HCT116 (cell line): ENCODE measurements around the gene CDK19. TPM values are rescaled to one million over a fixed set of nuclear protein-coding genes. Genes with fewer than 3 reads are reported as not detected.

Experiments
- ATAC-seq: fragments of 200-7000 bp; cut with Tn5 transposase; 2 replicates; pipeline ENCODE4 v1.9.1; 2020; ENCODE audit warnings: mild to moderate bottlenecking, moderate library complexity
- BruUV-seq: library from RNA; stranded (reverse); fragments of 400-500 nt; replicated peaks from 2 replicates; lab custom pipeline; 2021; lab: Mats Ljungman, UMichigan
- CTCF ChIA-PET: fragments of 300-600 bp; sonication (Branson Sonifier 250); formaldehyde crosslinking; loops from one replicate; lab custom pipeline; 2021; ENCODE audit warnings: antibody characterized with exemption; lab: Charles Lee
- POLR2A ChIA-PET: fragments of 300-600, 350-600 bp; sonication (Branson Sonifier 250); formaldehyde crosslinking; loops from one replicate; lab custom pipeline; 2021; ENCODE audit warnings: antibody characterized with exemption; lab: Charles Lee
- RAD21 ChIA-PET, 2 experiments: fragments of 300-600 bp; sonication (Branson Sonifier 250); formaldehyde crosslinking; loops; one replicate each; lab custom pipeline; 2023; ENCODE audit warnings: low total read pairs in 2 of 2; ENCODE audit not compliant: uncharacterized antibody in 2 of 2, unreplicated experiment in 2 of 2, low non-redundant PET in 1 of 2; lab: Charles Lee
- DNase-seq: peaks from one replicate; pipeline ENCODE4 v3.0.0-alpha.2; 2010; ENCODE audit warnings: low read depth, low spot score
- H2AFZ ChIP-seq: fragments of 200-600 bp; shearing (Covaris generic), sonication (generic); 2 replicates; pipeline ENCODE4 v1.6.1; 2017; ENCODE audit warnings: low read depth, mixed run types, mixed read lengths, antibody characterized with exemption, low read length; ENCODE audit not compliant: poor library complexity, severe bottlenecking
- H3K27ac ChIP-seq: 2 replicates; pipeline ENCODE4 v1.5.1; 2012; ENCODE audit warnings: low read depth, low read length
- H3K27me3 ChIP-seq: fragments of 200-600 bp; sonication (generic); 2 replicates; pipeline ENCODE4 v1.6.1; 2016; ENCODE audit warnings: mixed run types, low read length, mixed read lengths; ENCODE audit not compliant: insufficient read depth
- H3K36me3 ChIP-seq, 2 experiments: fragments of 200-500 bp in 1 of 2; fragments of 200-600 bp in 1 of 2; sonication (Bioruptor generic) in 1 of 2; sonication (generic) in 1 of 2; 2 replicates each; pipeline versions ENCODE4 v1.5.1 to v1.6.1; 2014 to 2016; ENCODE audit warnings: low read length in 2 of 2, inconsistent platforms in 1 of 2, mixed read lengths in 1 of 2, mixed run types in 1 of 2; ENCODE audit not compliant: insufficient read depth in 2 of 2, control insufficient read depth in 1 of 2
- H3K4me1 ChIP-seq, 2 experiments: fragments of 200-600 bp in 1 of 2; sonication (generic) in 1 of 2; 2 replicates each; pipeline versions ENCODE4 v1.5.1 to v1.6.1; 2012 to 2017; ENCODE audit warnings: low read length in 2 of 2, inconsistent platforms in 1 of 2, mild to moderate bottlenecking in 1 of 2, mixed read lengths in 1 of 2, mixed run types in 1 of 2, moderate library complexity in 1 of 2; ENCODE audit not compliant: insufficient read depth in 2 of 2, control insufficient read depth in 1 of 2
- H3K4me2 ChIP-seq: fragments of 200-600 bp; sonication (generic); 2 replicates; pipeline ENCODE4 v1.6.1; 2017; ENCODE audit warnings: mixed run types, low read length, mixed read lengths
- H3K4me3 ChIP-seq, 2 experiments: fragments of 200-600 bp in 1 of 2; sonication (generic) in 1 of 2; replicated peaks in 1 of 2; 2 replicates each; pipeline ENCODE4 v1.5.1; 2011 to 2016; ENCODE audit warnings: low read length in 2 of 2, control low read depth in 1 of 2, low read depth in 1 of 2, mild to moderate bottlenecking in 1 of 2, mixed read lengths in 1 of 2, mixed run types in 1 of 2
- H3K79me2 ChIP-seq: fragments of 200-600 bp; sonication (generic); 2 replicates; pipeline ENCODE4 v1.6.1; 2017; ENCODE audit warnings: mild to moderate bottlenecking, mixed run types, low read length, moderate library complexity, mixed read lengths; ENCODE audit not compliant: insufficient read depth
- H3K9ac ChIP-seq: fragments of 200-600 bp; sonication (generic); 2 replicates; pipeline ENCODE4 v1.6.1; 2016; ENCODE audit warnings: low read length, mixed read lengths
- H3K9me2 ChIP-seq: fragments of 200-600 bp; sonication (generic), shearing (Covaris generic); 2 replicates; pipeline ENCODE4 v1.6.1; 2017; ENCODE audit warnings: mixed run types, mild to moderate bottlenecking, moderate library complexity; ENCODE audit not compliant: insufficient read depth
- H3K9me3 ChIP-seq, 2 experiments: fragments of 200-500 bp in 1 of 2; fragments of 200-600 bp in 1 of 2; sonication (Bioruptor generic) in 1 of 2; sonication (generic) in 1 of 2; 2 replicates each; pipeline ENCODE4 v1.6.1; 2014 to 2017; ENCODE audit warnings: low read length in 2 of 2, mixed read lengths in 2 of 2, inconsistent platforms in 1 of 2, low read depth in 1 of 2, mild to moderate bottlenecking in 1 of 2, mixed run types in 1 of 2, moderate library complexity in 1 of 2; ENCODE audit not compliant: control insufficient read depth in 1 of 2, insufficient read depth in 1 of 2
- H4K20me1 ChIP-seq: fragments of 200-600 bp; sonication (generic), shearing (Covaris generic); 2 replicates; pipeline ENCODE4 v1.6.1; 2017; ENCODE audit warnings: mixed run types, mild to moderate bottlenecking, moderate library complexity; ENCODE audit not compliant: insufficient read depth
- EZH2phosphoT487 ChIP-seq: fragments of 200-600 bp; IDR thresholded peaks from 2 replicates; pipeline ENCODE4 v1.6.1; 2018; ENCODE audit warnings: antibody characterized with exemption, borderline replicate concordance
- POLR2AphosphoS5 ChIP-seq: IDR thresholded peaks from 2 replicates; pipeline ENCODE4 v1.6.1; 2011; ENCODE audit warnings: mild to moderate bottlenecking, low read depth, low read length, moderate library complexity
- REST ChIP-seq: IDR thresholded peaks from 2 replicates; pipeline ENCODE4 v1.6.1; 2012; ENCODE audit warnings: low read depth
- SIN3A ChIP-seq: IDR thresholded peaks from 2 replicates; pipeline ENCODE4 v1.6.1; 2012; ENCODE audit warnings: low read depth
- SRF ChIP-seq: IDR thresholded peaks from 2 replicates; pipeline ENCODE4 v1.6.1; 2012; ENCODE audit warnings: low read depth
- TCF7L2 ChIP-seq: IDR thresholded peaks from 2 replicates; pipeline ENCODE4 v1.7.0; 2011; ENCODE audit warnings: borderline replicate concordance, inconsistent platforms; ENCODE audit not compliant: insufficient read depth, insufficient read length; ENCODE audit errors: extremely low read depth
- ZFX ChIP-seq: fragments of 450-650 bp; IDR thresholded peaks from 2 replicates; pipeline ENCODE4 v1.6.1; 2017
- intact Hi-C: fragments of 100-400 bp; cut with micrococcal nuclease; formaldehyde crosslinking; loops from 2 replicates; pipeline ENCODE4 v1.10.0; 2022
- total RNA-seq: library from RNA; stranded (reverse); gene quantifications from one replicate; pipeline ENCODE4 v1.2.1, GENCODE V29; 2021; ENCODE audit not compliant: unreplicated experiment
- TF ChIP-seq, protein P1 (sequence below): IDR thresholded peaks from 2 replicates; pipeline ENCODE4 v1.6.1; 2011; ENCODE audit warnings: mild to moderate bottlenecking, low read length, moderate library complexity; ENCODE audit not compliant: insufficient replicate concordance; ENCODE audit errors: extremely low read depth
- TF ChIP-seq, protein P2 (sequence below): IDR thresholded peaks from 2 replicates; pipeline ENCODE4 v1.6.1; 2012
- TF ChIP-seq, protein P3 (sequence below), 3 experiments: fragments of 200-600 bp in 1 of 3; sonication (generic) in 1 of 3; IDR thresholded peaks in 2 of 3; conservative IDR thresholded peaks in 1 of 3; 2 replicates each; pipeline ENCODE4 v1.5.1; 2012 to 2017; ENCODE audit warnings: low read depth in 2 of 3, low read length in 2 of 3, antibody characterized with exemption in 1 of 3, borderline replicate concordance in 1 of 3, control low read depth in 1 of 3, mild to moderate bottlenecking in 1 of 3, mixed read lengths in 1 of 3, mixed run types in 1 of 3, moderate library complexity in 1 of 3; ENCODE audit not compliant: insufficient read depth in 1 of 3

Gene CDK19
- total RNA-seq, 1 experiment from 2014 or later = 20.0 TPM

GRCh38 chr6:110746680-110747079, 68.6 kb downstream of the CDK19 start:
- BruUV-seq = no TSS peak
- Histone ChIP-seq H3K9me2 (no peaks in the 10 kb centered on the region), H3K79me2 (no peaks in the 10 kb centered on the region), H2AFZ (no peak overlapping the region), H3K9me3 (no peaks in the 10 kb centered on the region; a peak in 2 of 4 replicates), H3K9ac (no peak overlapping the region), H3K27ac (no peak overlapping the region), H3K4me3 (no peak overlapping the region), H3K36me3 (no peaks in the 10 kb centered on the region), H3K4me1 (no peaks in the 10 kb centered on the region), H3K27me3 (no peaks in the 10 kb centered on the region), H4K20me1 (no peaks in the 10 kb centered on the region), H3K4me2 (no peak overlapping the region)
- ChIA-PET CTCF (no interaction called here), RAD21 (no interaction called here), POLR2A (interaction anchor here (0.6 kb wide), 1 partner anchor 45 kb away, joined by 3 read pairs; no protein-coding TSS in a partner anchor)
- DNase-seq (no peak), ATAC-seq (no peak)
- intact Hi-C loops = no loop called here
- TF ChIP-seq ZFX = no peak
- TF ChIP-seq SRF = no peak
- TF ChIP-seq EZH2phosphoT487 = no peak
- no peak for TF ChIP-seq TCF7L2
- TF ChIP-seq SIN3A = no peak
- TF ChIP-seq, protein P1, sequence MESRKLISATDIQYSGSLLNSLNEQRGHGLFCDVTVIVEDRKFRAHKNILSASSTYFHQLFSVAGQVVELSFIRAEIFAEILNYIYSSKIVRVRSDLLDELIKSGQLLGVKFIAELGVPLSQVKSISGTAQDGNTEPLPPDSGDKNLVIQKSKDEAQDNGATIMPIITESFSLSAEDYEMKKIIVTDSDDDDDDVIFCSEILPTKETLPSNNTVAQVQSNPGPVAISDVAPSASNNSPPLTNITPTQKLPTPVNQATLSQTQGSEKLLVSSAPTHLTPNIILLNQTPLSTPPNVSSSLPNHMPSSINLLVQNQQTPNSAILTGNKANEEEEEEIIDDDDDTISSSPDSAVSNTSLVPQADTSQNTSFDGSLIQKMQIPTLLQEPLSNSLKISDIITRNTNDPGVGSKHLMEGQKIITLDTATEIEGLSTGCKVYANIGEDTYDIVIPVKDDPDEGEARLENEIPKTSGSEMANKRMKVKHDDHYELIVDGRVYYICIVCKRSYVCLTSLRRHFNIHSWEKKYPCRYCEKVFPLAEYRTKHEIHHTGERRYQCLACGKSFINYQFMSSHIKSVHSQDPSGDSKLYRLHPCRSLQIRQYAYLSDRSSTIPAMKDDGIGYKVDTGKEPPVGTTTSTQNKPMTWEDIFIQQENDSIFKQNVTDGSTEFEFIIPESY = no peak
- TF ChIP-seq, protein P2, sequence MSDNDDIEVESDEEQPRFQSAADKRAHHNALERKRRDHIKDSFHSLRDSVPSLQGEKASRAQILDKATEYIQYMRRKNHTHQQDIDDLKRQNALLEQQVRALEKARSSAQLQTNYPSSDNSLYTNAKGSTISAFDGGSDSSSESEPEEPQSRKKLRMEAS = no peak
- TF ChIP-seq REST = no peak
- TF ChIP-seq, protein P3, sequence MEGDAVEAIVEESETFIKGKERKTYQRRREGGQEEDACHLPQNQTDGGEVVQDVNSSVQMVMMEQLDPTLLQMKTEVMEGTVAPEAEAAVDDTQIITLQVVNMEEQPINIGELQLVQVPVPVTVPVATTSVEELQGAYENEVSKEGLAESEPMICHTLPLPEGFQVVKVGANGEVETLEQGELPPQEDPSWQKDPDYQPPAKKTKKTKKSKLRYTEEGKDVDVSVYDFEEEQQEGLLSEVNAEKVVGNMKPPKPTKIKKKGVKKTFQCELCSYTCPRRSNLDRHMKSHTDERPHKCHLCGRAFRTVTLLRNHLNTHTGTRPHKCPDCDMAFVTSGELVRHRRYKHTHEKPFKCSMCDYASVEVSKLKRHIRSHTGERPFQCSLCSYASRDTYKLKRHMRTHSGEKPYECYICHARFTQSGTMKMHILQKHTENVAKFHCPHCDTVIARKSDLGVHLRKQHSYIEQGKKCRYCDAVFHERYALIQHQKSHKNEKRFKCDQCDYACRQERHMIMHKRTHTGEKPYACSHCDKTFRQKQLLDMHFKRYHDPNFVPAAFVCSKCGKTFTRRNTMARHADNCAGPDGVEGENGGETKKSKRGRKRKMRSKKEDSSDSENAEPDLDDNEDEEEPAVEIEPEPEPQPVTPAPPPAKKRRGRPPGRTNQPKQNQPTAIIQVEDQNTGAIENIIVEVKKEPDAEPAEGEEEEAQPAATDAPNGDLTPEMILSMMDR (IDR thresholded peaks at IDR 0.05 in 2 of 3, conservative IDR thresholded peaks at IDR 0.05 in 1 of 3; ENCODE audit: borderline replicate concordance in 1 of 3, insufficient read depth in 1 of 3, low read depth in 2 of 3, low read length in 2 of 3) = no peak
- no peak for TF ChIP-seq POLR2AphosphoS5
